ENCODE measurements around the gene IRF2BP2.
A peak's percentile ranks its signal among the peaks of the same experiment; 100 is the strongest.

DNA sequence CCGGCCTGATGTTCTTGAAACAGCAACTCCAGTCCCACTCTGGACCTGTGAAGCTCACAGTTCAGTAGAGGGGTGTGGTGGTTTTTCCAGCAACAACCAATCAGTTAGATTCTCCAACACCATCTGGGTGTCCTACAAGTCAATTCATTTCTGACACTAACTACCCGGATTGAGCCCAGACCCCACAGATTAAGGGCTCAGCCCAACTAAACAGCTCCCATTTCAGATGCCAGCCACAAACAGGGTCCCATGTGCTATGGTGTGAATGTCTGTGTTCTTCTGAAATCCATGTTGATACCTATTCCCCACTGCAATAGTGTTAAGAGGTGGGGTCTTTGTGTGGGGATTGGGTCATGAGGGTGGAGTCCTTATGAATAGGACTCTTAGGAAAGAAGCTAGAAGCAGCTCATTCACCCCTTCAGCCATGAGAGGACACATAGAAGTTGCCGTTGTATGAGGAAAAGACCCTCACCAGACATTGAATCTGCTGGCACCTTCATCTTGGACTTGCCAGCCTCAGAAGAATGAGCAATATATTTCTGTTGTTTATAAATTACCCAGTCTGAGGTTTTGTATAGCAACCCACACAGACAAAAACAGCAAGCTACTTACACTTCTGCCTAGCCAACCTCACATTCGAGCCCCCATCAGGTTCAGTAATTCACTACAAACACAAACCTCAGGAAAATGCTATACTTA lies 53.6 kb downstream of the IRF2BP2 start:
- TF ChIP-seq ZNF426 (tag by site-specific recombination; IDR thresholded peaks at IDR 0.05): no peak
- TF ChIP-seq, protein P1, sequence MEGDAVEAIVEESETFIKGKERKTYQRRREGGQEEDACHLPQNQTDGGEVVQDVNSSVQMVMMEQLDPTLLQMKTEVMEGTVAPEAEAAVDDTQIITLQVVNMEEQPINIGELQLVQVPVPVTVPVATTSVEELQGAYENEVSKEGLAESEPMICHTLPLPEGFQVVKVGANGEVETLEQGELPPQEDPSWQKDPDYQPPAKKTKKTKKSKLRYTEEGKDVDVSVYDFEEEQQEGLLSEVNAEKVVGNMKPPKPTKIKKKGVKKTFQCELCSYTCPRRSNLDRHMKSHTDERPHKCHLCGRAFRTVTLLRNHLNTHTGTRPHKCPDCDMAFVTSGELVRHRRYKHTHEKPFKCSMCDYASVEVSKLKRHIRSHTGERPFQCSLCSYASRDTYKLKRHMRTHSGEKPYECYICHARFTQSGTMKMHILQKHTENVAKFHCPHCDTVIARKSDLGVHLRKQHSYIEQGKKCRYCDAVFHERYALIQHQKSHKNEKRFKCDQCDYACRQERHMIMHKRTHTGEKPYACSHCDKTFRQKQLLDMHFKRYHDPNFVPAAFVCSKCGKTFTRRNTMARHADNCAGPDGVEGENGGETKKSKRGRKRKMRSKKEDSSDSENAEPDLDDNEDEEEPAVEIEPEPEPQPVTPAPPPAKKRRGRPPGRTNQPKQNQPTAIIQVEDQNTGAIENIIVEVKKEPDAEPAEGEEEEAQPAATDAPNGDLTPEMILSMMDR (tag by site-specific recombination; IDR thresholded peaks at IDR 0.05): no peak
- no peak for TF ChIP-seq GLI4 (tag by site-specific recombination; IDR thresholded peaks at IDR 0.05)
- TF ChIP-seq ZFP37 (tag by site-specific recombination; IDR thresholded peaks at IDR 0.05): peak; percentile 77; the same call in 1 of the 2 replicates
- TF ChIP-seq SETDB1 (IDR thresholded peaks at IDR 0.05; ENCODE audit: insufficient read length, low read length): no peak
- TF ChIP-seq, protein P2, sequence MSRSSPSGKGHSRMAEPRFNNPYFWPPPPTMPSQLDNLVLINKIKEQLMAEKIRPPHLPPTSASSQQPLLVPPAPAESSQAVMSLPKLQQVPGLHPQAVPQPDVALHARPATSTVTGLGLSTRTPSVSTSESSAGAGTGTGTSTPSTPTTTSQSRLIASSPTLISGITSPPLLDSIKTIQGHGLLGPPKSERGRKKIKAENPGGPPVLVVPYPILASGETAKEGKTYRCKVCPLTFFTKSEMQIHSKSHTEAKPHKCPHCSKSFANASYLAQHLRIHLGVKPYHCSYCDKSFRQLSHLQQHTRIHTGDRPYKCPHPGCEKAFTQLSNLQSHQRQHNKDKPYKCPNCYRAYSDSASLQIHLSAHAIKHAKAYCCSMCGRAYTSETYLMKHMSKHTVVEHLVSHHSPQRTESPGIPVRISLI (tag by site-specific recombination; IDR thresholded peaks at IDR 0.05): no peak
- TF ChIP-seq KLF1 (tag by site-specific recombination; IDR thresholded peaks at IDR 0.05): no peak
- TF ChIP-seq ZNF157 (tag by site-specific recombination; IDR thresholded peaks at IDR 0.05): no peak
- no peak for TF ChIP-seq ZNF138 (tag by site-specific recombination; IDR thresholded peaks at IDR 0.05; ENCODE audit: borderline replicate concordance)
- no peak for TF ChIP-seq ZNF114 (tag by site-specific recombination; IDR thresholded peaks at IDR 0.05)
- TF ChIP-seq ZNF707 (tag by site-specific recombination; IDR thresholded peaks at IDR 0.05): no peak
- no peak for TF ChIP-seq ZNF23 (tag by site-specific recombination; IDR thresholded peaks at IDR 0.05; ENCODE audit: borderline replicate concordance)
- TF ChIP-seq, protein P3, sequence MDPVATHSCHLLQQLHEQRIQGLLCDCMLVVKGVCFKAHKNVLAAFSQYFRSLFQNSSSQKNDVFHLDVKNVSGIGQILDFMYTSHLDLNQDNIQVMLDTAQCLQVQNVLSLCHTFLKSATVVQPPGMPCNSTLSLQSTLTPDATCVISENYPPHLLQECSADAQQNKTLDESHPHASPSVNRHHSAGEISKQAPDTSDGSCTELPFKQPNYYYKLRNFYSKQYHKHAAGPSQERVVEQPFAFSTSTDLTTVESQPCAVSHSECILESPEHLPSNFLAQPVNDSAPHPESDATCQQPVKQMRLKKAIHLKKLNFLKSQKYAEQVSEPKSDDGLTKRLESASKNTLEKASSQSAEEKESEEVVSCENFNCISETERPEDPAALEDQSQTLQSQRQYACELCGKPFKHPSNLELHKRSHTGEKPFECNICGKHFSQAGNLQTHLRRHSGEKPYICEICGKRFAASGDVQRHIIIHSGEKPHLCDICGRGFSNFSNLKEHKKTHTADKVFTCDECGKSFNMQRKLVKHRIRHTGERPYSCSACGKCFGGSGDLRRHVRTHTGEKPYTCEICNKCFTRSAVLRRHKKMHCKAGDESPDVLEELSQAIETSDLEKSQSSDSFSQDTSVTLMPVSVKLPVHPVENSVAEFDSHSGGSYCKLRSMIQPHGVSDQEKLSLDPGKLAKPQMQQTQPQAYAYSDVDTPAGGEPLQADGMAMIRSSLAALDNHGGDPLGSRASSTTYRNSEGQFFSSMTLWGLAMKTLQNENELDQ (tag by site-specific recombination; IDR thresholded peaks at IDR 0.05; ENCODE audit: low read depth): no peak
- TF ChIP-seq, protein P4, sequence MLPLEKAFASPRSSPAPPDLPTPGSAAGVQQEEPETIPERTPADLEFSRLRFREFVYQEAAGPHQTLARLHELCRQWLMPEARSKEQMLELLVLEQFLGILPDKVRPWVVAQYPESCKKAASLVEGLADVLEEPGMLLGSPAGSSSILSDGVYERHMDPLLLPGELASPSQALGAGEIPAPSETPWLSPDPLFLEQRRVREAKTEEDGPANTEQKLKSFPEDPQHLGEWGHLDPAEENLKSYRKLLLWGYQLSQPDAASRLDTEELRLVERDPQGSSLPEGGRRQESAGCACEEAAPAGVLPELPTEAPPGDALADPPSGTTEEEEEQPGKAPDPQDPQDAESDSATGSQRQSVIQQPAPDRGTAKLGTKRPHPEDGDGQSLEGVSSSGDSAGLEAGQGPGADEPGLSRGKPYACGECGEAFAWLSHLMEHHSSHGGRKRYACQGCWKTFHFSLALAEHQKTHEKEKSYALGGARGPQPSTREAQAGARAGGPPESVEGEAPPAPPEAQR (tag by site-specific recombination; IDR thresholded peaks at IDR 0.05): no peak

All from HEK293 (cell line).